Subcutaneous adipose tissue (tissue), 4 donors: Measurements from ENCODE around the gene CRYBG2. TPM values are rescaled to one million over a fixed set of nuclear protein-coding genes. Genes with fewer than 3 reads are reported as not detected.
"Not testable (repeated sequence)": the region's sequence is repeated elsewhere in the genome, so short reads cannot be mapped to it uniquely, and the experiment has no call there.

Experiments
- CTCF ChIP-seq: fragments of 450-650 bp; IDR thresholded peaks from one replicate; pipeline ENCODE4 v1.5.1; 2016; ENCODE audit warnings: low read depth, mild to moderate bottlenecking, control low read depth, antibody characterized with exemption, moderate library complexity
- total RNA-seq, 4 donors: library from RNA; depleted of rRNA; stranded (reverse); fragments of >200 nt; gene quantifications; one replicate each; pipeline ENCODE4 v1.1.0, GENCODE V29; 2016

CRYBG2 gene
- total RNA-seq, 4 donors from 2014 or later = not detected

- no peak for TF ChIP-seq CTCF
Measured at GRCh38 chr1:26375081-26375480, 21.2 kb upstream of the CRYBG2 start.

- no peak for TF ChIP-seq CTCF
Measured at GRCh38 chr1:26373789-26374188, 19.9 kb upstream of the CRYBG2 start.

GRCh38 chr1:26373281-26373680 is 19.4 kb upstream of the CRYBG2 start:
- no peak for TF ChIP-seq CTCF

GRCh38 chr1:26372611-26373010 is 18.7 kb upstream of the CRYBG2 start, which contains the start of gene ZNF683:
Gene ZNF683 (minus strand): TSS chr1:26372750. CDS start chr1:26368571, 4,179 bp downstream.
- TF ChIP-seq CTCF = not testable (repeated sequence)

- no peak for TF ChIP-seq CTCF
Measured at GRCh38 chr1:26372039-26372438, 18.1 kb upstream of the CRYBG2 start.

- no peak for TF ChIP-seq CTCF
Measured at GRCh38 chr1:26370591-26371382, 16.9 kb upstream of the CRYBG2 start.

- TF ChIP-seq CTCF = no peak
Measured at GRCh38 chr1:26368486-26368885, 14.6 kb upstream of the CRYBG2 start.
